NOMO-1 (cell line): ENCODE data around the gene FARP1.
"Not testable (repeated sequence)": the region's sequence is repeated elsewhere in the genome, so short reads cannot be mapped to it uniquely, and the experiment has no call there.

Experiments
- DNase-seq, 2 experiments: peaks; one replicate each; lab custom pipeline; 2025; ENCODE audit not compliant: unreplicated experiment in 2 of 2; lab: John Stamatoyannopoulos, UW

The FARP1 gene

GRCh38 chr13:98350746-98351330 lies 207.9 kb downstream of the FARP1 start:
- DNase-seq, result no peak

DNA sequence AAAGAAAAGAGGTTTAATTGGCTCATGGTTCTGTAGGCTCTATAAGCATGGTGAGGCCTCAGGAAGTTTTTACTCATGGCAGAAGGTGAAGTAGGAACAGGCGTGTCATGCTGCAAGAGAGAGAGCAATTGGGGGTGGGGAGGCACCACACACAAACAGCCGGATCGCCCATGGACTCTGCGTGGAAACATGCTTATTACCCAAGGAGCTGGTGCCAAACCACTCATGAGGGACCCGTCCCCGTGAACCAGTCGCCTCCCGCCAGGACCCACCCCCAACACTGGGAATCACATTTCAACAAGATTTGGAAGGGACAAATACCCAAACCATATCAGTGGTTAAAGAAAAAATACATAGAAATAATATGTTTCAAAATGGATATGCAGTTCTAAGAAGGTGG lies 208.7 kb downstream of the FARP1 start:
- no peak for DNase-seq

DNA sequence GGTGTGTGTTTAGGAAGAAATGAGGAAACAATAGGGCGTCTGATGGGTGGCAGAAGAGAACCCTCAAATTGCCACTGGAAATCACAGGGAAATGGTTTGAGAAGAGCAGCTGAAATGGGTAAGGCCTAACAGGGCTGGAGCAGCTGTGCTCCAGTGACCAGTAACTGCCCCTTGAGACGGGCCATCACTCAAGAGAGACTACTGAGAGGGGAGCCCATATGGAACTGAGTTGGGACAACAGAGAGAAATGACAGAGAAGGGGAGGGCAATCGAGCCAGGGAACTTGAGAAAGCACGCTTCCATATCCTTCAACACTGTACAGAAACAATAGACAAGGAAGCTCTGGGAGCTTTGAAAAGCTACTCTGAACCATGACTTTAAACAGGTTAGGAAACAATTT lies 209.3 kb downstream of the FARP1 start:
- DNase-seq, result no peak

DNA sequence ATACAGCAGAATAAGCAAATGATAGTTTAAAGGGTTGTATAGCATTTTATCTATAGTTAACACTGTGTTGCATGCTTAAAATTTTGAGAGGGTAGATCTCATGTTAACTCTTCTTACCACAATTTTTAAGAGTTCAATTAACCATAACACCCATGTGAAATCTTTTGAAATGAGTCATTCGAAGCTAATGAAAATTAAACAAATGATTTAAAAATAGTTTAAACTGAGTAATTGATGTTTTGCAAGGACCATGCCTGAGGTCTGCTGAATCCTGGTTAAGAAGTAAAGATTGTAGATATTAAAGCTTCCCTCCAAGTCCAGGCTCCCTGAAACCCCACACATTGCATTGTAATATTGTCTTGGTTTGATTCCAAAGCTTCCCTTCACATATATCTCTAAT lies 210.9 kb downstream of the FARP1 start:
- no peak for DNase-seq

DNA sequence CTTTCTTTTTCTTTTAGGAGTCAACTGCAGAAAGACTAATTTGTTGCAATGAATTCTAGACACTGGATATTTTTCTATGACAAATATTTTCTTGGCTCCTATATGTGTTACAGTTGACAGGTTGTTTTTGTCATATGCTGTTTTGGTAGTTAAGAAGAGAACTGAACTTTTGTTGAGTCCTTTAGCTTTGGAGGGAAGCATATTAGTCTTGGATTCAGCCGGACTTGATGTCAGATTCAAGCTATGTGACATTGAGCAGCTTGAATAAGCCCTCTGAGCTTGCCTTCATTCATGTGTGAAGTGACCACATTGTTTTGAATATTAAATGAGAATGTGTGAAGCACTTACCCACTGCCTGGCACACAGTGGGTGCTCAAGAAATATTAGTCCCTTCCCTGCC lies 216.0 kb downstream of the FARP1 start:
- no peak for DNase-seq

DNA sequence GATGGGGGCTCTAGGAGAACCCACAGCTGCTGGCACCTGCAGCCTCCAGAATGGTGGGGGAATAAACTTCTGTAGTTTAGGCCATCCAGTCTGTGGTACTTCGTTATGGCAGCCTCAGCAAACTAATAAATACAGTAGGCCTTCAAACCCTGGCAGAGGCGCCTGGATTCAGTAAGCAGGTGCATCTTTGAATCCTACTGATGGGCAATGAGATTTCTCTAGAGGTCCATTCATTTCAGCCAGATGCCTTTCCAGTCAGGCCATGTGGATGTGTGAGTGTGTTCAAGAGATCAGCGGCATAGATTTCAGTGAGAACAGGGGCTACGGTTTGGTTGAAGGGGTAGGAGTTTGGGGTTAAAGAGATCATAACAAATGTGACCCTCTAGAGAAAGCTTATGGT lies 217.7 kb downstream of the FARP1 start:
- DNase-seq, result no peak

- no peak for DNase-seq
Observed at GRCh38 chr13:98363326-98363725, 220.4 kb downstream of the FARP1 start.

DNA sequence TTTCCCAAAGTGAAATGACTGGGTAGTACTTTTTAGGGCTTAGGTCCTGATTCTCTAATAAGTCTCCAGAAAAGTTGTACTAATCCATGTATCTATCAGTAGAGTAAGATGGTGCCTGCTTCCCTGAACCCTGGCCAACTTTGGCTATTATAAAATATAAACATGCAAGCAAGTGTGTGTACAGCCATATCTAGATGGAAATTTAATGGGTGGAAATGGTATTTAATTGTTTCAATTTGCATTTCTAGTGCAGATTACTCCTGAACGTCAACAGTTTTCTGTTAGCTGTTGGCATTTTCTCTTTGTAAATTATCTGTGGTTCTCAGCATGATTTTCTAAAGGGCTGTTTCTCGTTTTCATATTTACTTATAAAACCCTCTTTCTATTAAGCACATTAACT lies 221.3 kb downstream of the FARP1 start:
- DNase-seq, result no peak

DNA sequence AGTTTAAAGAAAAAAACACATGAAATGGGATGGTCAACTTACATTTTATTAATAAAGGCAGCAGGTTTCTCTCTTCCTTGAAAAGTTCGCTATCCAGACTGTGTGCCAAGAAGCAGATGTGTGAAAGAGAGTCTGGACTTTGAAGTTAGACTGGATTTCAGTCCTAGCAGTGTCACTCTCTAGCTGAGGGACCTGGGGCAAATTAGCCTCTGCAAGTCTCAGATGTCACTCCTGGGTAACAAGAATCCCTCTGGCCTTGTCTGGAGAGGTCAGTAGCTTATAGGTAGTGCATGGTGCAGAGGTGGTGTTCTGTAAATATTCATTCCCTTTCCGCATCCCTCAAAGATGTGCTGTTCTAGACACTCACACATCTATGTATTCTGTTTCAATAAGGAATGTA lies 221.8 kb downstream of the FARP1 start:
- DNase-seq, result no peak

DNA sequence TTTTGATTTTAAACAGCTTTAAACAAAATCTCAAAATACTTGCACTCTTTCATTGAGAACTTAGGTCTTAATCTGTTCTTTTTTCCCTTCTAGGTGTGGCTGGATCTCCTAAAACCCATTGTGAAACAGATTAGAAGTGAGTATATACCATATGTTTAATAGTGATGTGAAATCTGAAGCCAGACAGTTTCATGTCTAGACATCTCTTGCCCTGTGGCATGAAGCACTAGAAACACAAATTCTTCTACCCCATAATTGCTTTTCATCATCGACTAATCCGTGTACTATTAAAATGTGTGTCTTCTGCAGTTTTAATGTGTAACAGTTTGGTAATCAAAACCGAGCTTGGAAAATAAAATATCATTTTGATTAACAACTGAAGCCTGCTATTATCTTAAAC lies 222.4 kb downstream of the FARP1 start:
- no peak for DNase-seq

DNA sequence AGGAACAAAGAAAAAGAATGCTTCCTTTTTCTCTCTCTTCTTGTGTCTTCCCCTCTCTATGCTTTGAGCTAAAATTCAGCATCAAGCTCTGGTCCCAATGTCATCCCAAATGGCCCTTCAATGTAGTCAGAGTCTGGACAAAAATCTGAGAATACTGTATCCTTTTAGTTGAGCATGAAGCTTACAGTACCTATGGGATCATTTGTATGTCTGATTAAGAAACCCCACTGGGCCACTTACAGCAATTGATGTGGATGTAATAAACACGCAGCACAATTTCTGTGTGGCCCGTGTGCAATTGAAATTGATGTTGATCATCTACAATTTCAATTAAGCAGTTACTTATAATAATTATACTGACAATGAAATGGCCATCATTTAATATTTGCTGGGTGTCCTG lies 223.1 kb downstream of the FARP1 start:
- no peak for DNase-seq

- DNase-seq, result no peak
Observed at GRCh38 chr13:98366443-98366842, 223.5 kb downstream of the FARP1 start.

- no peak for DNase-seq
Observed at GRCh38 chr13:98366959-98367358, 224.1 kb downstream of the FARP1 start.

- no peak for DNase-seq
Observed at GRCh38 chr13:98368019-98368418, 225.1 kb downstream of the FARP1 start.

DNA sequence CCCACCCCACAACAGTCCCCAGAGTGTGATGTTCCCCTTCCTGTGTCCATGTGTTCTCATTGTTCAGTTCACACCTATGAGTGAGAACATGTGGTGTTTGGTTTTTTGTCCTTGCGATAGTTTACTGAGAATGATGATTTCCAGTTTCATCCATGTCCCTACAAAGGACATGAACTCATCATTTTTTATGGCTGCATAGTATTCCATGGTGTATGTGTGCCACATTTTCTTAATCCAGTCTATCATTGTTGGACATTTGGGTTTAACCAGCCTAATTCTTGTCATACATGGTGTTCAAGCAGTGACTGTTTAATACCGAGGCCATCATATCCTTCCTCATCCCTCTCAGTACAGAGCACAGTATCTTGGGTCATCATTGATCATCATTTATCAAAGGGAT lies 226.6 kb downstream of the FARP1 start:
- not testable (repeated sequence) for DNase-seq

DNA sequence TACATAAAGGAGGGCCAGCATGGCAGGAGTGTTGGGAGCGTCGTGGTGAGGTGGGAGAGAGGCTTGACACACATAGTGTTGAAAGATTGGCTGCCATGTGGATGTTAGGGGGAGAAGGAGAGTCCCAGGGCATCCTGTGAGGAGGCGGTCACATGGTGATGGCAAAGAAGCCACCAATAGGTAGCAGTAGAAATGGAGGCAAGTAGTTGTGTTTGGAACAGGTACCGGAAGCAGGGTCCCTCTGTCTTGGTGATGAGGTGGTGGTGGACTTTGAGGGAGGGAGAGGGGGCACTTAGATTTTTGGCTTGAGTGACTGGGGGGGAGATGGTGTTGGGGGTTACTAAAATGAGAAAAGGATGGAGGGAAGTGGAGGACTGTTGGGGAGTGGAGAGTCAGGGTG lies 227.4 kb downstream of the FARP1 start:
- DNase-seq, result no peak

GRCh38 chr13:98370806-98371515 lies 228.1 kb downstream of the FARP1 start:
- no peak for DNase-seq

GRCh38 chr13:98371516-98372023 lies 228.7 kb downstream of the FARP1 start:
- no peak for DNase-seq

DNA sequence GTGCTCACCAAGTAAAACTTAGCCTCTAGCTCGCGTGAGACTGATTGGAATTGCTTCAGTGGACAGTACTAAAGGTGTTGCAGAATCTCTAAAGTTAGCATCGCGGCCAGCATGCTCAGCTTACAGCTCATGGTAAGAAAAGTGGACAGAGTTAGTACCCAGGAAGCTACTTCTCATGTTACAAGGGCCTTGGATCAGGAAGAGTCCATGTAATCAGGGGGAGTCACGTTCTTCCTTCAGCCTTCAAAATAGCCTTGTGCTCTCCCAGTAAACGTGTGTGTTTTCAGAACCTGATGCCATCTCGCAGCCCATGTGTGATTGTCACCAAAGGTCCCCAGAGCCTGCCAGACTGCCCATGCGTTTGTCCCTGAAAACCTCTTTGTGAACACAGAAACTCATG lies 230.0 kb downstream of the FARP1 start:
- DNase-seq, result no peak

- no peak for DNase-seq
Observed at GRCh38 chr13:98374750-98375149, 231.9 kb downstream of the FARP1 start.

DNA sequence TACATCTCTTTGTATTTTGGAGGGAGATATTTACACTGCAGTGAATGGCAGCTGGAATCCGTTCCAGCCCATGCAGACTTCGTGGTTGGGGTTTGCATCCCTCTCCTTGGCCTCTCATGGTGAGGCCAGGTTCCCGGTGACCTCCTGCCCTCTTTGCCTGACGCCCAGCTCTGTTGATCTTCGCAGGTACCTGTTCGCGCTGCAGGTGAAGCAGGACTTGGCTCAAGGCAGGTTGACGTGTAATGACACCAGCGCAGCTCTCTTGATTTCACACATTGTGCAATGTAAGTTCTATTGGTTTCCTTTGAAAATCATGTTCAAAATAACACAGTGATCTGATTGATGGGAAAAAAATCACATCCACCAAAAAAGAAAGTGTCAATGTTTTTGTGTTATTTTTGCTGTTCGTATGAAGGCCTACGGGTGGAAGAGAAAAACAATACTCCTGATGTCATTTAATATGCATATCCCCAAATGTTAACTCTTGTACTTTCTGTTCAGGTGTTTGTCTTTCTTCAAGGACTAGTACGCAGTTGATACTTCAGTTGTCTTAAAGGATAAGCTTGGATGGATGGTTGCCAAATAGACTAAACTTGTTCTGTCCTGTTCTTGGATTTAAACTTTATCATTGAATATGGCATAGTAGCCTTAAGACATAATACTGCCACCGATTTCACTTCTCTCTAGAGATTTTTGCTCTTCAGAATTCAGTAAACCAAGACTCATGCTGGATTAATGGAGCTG lies 234.9 kb downstream of the FARP1 start:
- DNase-seq, result no peak

DNA sequence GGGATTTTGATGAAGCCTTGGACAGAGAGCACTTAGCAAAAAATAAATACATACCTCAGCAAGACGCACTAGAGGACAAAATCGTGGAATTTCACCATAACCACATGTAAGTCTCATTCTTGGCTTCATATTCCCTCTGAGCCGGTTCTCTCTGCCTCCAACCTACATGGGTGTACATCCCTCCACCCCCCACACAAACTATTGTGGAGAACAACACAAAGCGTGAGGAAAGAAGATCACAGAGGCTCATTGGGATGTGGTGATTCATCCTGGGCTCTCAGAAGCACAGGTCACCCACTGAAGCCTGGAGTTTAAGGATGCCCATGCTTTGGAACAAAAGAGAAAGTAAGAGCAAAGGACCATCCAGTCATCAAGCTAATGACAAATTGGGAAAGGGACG lies 241.8 kb downstream of the FARP1 start:
- no peak for DNase-seq
